ENCODE results near the gene PAPOLB. TPM values are rescaled to one million over a fixed set of nuclear protein-coding genes. Genes with fewer than 3 reads are reported as not detected.

PAPOLB gene
- total RNA-seq, 1 experiment from 2014 or later = not detected

DNA sequence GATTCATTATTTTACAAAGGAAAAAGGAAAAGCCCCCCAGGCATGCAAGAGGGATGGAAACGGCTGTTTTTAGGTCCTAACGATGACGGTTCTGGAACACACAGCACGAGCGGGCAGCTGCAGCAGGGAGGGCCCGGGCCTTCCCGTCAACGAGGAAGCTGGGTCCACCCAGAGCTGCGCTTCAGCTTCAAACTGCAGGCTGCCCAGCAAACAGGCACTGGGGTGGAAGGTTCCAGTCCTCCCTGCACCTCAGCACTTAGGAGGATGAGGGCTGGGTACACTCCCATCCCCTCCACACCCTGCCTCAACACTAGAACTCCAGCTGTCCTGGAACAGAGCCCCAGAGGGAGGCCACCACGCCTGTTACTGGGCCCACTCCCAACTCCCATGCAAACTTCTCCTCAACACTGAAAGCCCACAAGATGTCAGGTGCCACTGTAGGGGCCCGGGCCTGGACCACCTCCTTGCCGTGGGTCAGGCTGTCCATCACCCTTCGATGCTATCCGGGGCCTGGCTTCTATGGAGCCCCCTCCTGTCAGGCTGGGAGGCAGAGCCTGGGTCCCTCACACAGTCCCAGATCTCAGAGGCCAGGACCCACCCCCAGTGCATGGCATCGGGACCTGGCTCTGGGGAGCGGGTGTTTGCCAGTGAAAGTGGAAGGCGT is 33.0 kb downstream of the PAPOLB start:
- no TSS peak for BruUV-seq (replicated peaks)
- Histone ChIP-seq H2AFZ (no peak overlapping the region), H3K4me3 (no peak overlapping the region), H3K9me2 (ENCODE audit: insufficient read depth) (no peaks in the 10 kb centered on the region), H3K27ac (no peak overlapping the region), H3K4me1 (replicated peaks; ENCODE audit: insufficient read depth) (0 out of 2 replicates have a peak, but pooled peaks cover 7% of the 10 kb centered on the region), H3F3A (ENCODE audit: insufficient read depth, low read depth) (peaks cover 8% of the 10 kb centered on the region; the same call in 1 of the 2 replicates), H3K9me3 (ENCODE audit: insufficient read depth, low read depth) (no peaks in the 10 kb centered on the region), H3K4me2 (no peak overlapping the region), H4K20me1 (ENCODE audit: insufficient read depth) (no peaks in the 10 kb centered on the region), H3K36me3 (ENCODE audit: low read depth) (no peaks in the 10 kb centered on the region), H3K27me3 (ENCODE audit: insufficient read depth, low read depth) (peaks cover 61% of the 10 kb centered on the region), H3K79me2 (ENCODE audit: low read depth) (no peaks in the 10 kb centered on the region)
- DNase-seq = no peak
- no peak for TF ChIP-seq EZH2 (IDR thresholded peaks at IDR 0.05; ENCODE audit: low read depth)
- TF ChIP-seq, protein P1, sequence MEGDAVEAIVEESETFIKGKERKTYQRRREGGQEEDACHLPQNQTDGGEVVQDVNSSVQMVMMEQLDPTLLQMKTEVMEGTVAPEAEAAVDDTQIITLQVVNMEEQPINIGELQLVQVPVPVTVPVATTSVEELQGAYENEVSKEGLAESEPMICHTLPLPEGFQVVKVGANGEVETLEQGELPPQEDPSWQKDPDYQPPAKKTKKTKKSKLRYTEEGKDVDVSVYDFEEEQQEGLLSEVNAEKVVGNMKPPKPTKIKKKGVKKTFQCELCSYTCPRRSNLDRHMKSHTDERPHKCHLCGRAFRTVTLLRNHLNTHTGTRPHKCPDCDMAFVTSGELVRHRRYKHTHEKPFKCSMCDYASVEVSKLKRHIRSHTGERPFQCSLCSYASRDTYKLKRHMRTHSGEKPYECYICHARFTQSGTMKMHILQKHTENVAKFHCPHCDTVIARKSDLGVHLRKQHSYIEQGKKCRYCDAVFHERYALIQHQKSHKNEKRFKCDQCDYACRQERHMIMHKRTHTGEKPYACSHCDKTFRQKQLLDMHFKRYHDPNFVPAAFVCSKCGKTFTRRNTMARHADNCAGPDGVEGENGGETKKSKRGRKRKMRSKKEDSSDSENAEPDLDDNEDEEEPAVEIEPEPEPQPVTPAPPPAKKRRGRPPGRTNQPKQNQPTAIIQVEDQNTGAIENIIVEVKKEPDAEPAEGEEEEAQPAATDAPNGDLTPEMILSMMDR (conservative IDR thresholded peaks at IDR 0.05) = no peak
- intact Hi-C loops (cut with micrococcal nuclease; ENCODE audit: unreplicated experiment) = no loop called here
- CTCF ChIA-PET = no interaction called here
- POLR2A ChIA-PET (ENCODE audit: unreplicated experiment) = no interaction called here

DNA sequence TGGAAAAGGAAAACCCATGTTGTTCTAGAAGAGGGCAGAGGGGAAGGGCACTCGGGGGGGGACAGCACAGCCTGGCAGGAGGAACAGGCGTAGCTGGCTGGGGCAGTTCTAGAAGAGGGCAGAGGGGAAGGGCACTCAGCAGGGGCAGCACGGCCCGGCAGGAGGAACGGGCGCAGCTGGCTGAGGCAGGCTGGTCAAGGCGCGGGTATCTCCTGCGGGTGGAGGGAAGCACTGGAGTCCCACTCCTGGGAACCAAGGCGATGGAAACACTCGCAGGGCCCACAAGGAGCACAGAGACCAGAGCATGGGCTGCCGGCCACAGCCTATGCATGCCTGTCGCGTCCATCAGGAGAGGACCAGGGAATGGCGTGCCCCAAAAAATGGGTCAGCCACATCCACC is 36.7 kb downstream of the PAPOLB start:
- Histone ChIP-seq H4K20me1 (ENCODE audit: insufficient read depth) (no peaks in the 10 kb centered on the region), H3K4me3 (no peak overlapping the region), H3K27me3 (ENCODE audit: insufficient read depth, low read depth) (peaks cover 85% of the 10 kb centered on the region), H3K9me3 (ENCODE audit: insufficient read depth, low read depth) (no peaks in the 10 kb centered on the region), H3K36me3 (ENCODE audit: low read depth) (no peaks in the 10 kb centered on the region), H3K4me1 (replicated peaks; ENCODE audit: insufficient read depth) (no peaks in the 10 kb centered on the region), H2AFZ (no peak overlapping the region), H3K79me2 (ENCODE audit: low read depth) (no peaks in the 10 kb centered on the region), H3F3A (ENCODE audit: insufficient read depth, low read depth) (no peaks in the 10 kb centered on the region), H3K4me2 (no peak overlapping the region), H3K9me2 (ENCODE audit: insufficient read depth) (no peaks in the 10 kb centered on the region), H3K27ac (no peak overlapping the region)
- no peak for DNase-seq
- TF ChIP-seq, protein P1 (conservative IDR thresholded peaks at IDR 0.05) = no peak
- TF ChIP-seq EZH2 (IDR thresholded peaks at IDR 0.05; ENCODE audit: low read depth) = no peak
- ChIA-PET CTCF (no interaction called here), POLR2A (ENCODE audit: unreplicated experiment) (no interaction called here)
- no TSS peak for BruUV-seq (replicated peaks)
- intact Hi-C loops (cut with micrococcal nuclease; ENCODE audit: unreplicated experiment) = no loop called here

GRCh38 chr7:4824120-4824775 is 37.6 kb downstream of the PAPOLB start:
- Histone ChIP-seq H3F3A (ENCODE audit: insufficient read depth, low read depth) (no peaks in the 10 kb centered on the region), H3K9me3 (ENCODE audit: insufficient read depth, low read depth) (no peaks in the 10 kb centered on the region), H3K79me2 (ENCODE audit: low read depth) (no peaks in the 10 kb centered on the region), H3K4me3 (no peak overlapping the region), H3K27ac (no peak overlapping the region), H3K4me1 (replicated peaks; ENCODE audit: insufficient read depth) (no peaks in the 10 kb centered on the region), H3K4me2 (no peak overlapping the region), H4K20me1 (ENCODE audit: insufficient read depth) (no peaks in the 10 kb centered on the region), H2AFZ (no peak overlapping the region), H3K9me2 (ENCODE audit: insufficient read depth) (no peaks in the 10 kb centered on the region), H3K27me3 (ENCODE audit: insufficient read depth, low read depth) (peaks cover 92% of the 10 kb centered on the region), H3K36me3 (ENCODE audit: low read depth) (no peaks in the 10 kb centered on the region)
- CTCF ChIA-PET = no interaction called here
- DNase-seq = no peak
- no peak for TF ChIP-seq EZH2 (IDR thresholded peaks at IDR 0.05; ENCODE audit: low read depth)
- TF ChIP-seq, protein P1 (conservative IDR thresholded peaks at IDR 0.05) = no peak
- BruUV-seq (replicated peaks) = no TSS peak
- POLR2A ChIA-PET (ENCODE audit: unreplicated experiment) = no interaction called here
- intact Hi-C loops (cut with micrococcal nuclease; ENCODE audit: unreplicated experiment) = no loop called here

All from PC-9 (cell line).